ENCODE results near the gene TMEM259. TPM values are rescaled to one million over a fixed set of nuclear protein-coding genes. Genes with fewer than 3 reads are reported as not detected.

TMEM259 gene
- total RNA-seq, 1 experiment from 2014 or later, result 171 TPM

- no peak overlapping the region for H4K8ac ChIP-seq (replicated peaks; ENCODE audit: insufficient read length, low read depth, low read length)
- Mint-ChIP-seq H3K27me3 (ENCODE audit: low read depth) (no peaks in the 10 kb centered on the region), H3K36me3 (ENCODE audit: insufficient read depth in 1 of 3, low read depth in 3 of 3) (peaks cover 37 to 71% (median 58%) of the 10 kb centered on the region in 3 experiments), H3K9me3 (peaks cover 2 to 10% of the 10 kb centered on the region in 2 experiments; a peak in 4 of 5 replicates), H3K4me1 (peaks cover 4 to 27% of the 10 kb centered on the region in 2 experiments), H3K27ac (peak overlapping the region in 2 of 3 experiments; percentile 34 to 75; a peak in 2 of 7 replicates), H3K4me3 (0 out of 5 replicates have a peak overlapping the region, but pooled peaks of 1 of the 2 experiments have one; percentile 17)
- DNase-seq, result no peak
- no peak overlapping the region for H2BK20ac ChIP-seq (ENCODE audit: low read depth, low read length, poor library complexity, severe bottlenecking)
- no peak overlapping the region for H2AFZ ChIP-seq (ENCODE audit: low read length)
- H3K4me1 ChIP-seq (ENCODE audit: insufficient read depth, low read length), result no peaks in the 10 kb centered on the region
- H3K4ac ChIP-seq (ENCODE audit: low read depth, low read length), result no peak overlapping the region
- H2BK15ac ChIP-seq (ENCODE audit: low read depth, low read length), result no peak overlapping the region
- H2AK5ac ChIP-seq (ENCODE audit: insufficient read length, low read length), result no peak overlapping the region
- H3K23ac ChIP-seq (ENCODE audit: insufficient read length, low read depth, low read length), result no peak overlapping the region
- no peak overlapping the region for H4K91ac ChIP-seq (ENCODE audit: insufficient read length, low read depth, low read length)
- no peaks in the 10 kb centered on the region for H3K9me3 ChIP-seq (ENCODE audit: control insufficient read depth, low read depth, low read length)
- WGBS (ENCODE audit: extremely low coverage, insufficient read length, low lambda C conversion rate), result no CpG with 5 or more reads among the region's 11 CpGs
- TF ChIP-seq, protein P1, sequence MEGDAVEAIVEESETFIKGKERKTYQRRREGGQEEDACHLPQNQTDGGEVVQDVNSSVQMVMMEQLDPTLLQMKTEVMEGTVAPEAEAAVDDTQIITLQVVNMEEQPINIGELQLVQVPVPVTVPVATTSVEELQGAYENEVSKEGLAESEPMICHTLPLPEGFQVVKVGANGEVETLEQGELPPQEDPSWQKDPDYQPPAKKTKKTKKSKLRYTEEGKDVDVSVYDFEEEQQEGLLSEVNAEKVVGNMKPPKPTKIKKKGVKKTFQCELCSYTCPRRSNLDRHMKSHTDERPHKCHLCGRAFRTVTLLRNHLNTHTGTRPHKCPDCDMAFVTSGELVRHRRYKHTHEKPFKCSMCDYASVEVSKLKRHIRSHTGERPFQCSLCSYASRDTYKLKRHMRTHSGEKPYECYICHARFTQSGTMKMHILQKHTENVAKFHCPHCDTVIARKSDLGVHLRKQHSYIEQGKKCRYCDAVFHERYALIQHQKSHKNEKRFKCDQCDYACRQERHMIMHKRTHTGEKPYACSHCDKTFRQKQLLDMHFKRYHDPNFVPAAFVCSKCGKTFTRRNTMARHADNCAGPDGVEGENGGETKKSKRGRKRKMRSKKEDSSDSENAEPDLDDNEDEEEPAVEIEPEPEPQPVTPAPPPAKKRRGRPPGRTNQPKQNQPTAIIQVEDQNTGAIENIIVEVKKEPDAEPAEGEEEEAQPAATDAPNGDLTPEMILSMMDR (conservative IDR thresholded peaks at IDR 0.05), result no peak
- H3K27ac ChIP-seq (ENCODE audit: insufficient read length, low read depth, low read length), result no peak overlapping the region
- H3K18ac ChIP-seq (ENCODE audit: insufficient read length, low read depth, low read length), result no peak overlapping the region
- H3T11ph ChIP-seq (ENCODE audit: low read length), result no peak overlapping the region
- H3K14ac ChIP-seq (ENCODE audit: insufficient read depth, low read length), result no peak overlapping the region
- no peaks in the 10 kb centered on the region for H3K79me2 ChIP-seq (ENCODE audit: insufficient read depth, low read length)
- H3K9ac ChIP-seq (ENCODE audit: extremely low read depth, insufficient read length, low read length), result no peak overlapping the region
- H3K56ac ChIP-seq (ENCODE audit: insufficient read length, low read depth, low read length), result no peak overlapping the region
- no peak overlapping the region for H2BK5ac ChIP-seq (ENCODE audit: insufficient read length, low read length)
- no peaks in the 10 kb centered on the region for H4K20me1 ChIP-seq (ENCODE audit: control insufficient read depth, insufficient read depth, insufficient read length)
- H3K27me3 ChIP-seq (ENCODE audit: insufficient read depth, low read length), result no peaks in the 10 kb centered on the region
- H2BK120ac ChIP-seq (ENCODE audit: low read depth, low read length, poor library complexity, severe bottlenecking), result no peak overlapping the region
- no peak overlapping the region for H3K4me2 ChIP-seq (ENCODE audit: insufficient read depth, insufficient read length, low read length)
- no peaks in the 10 kb centered on the region for H3K23me2 ChIP-seq (ENCODE audit: insufficient read length, low read depth, low read length, poor library complexity, severe bottlenecking)
- H4K5ac ChIP-seq (ENCODE audit: insufficient read length, low read depth, low read length), result no peak overlapping the region
- no peaks in the 10 kb centered on the region for H3K79me1 ChIP-seq (ENCODE audit: insufficient read depth, low read depth, low read length, poor library complexity, severe bottlenecking)
- H2BK12ac ChIP-seq (ENCODE audit: insufficient read length, low read depth, low read length), result no peak overlapping the region
Observed at GRCh38 chr19:963486-963951, 57.4 kb downstream of the TMEM259 start.

All from H9 (cell line).